DND-41 (cell line): Measurements from ENCODE around the gene PYGL.

Experiments used
- ATAC-seq: fragments of 200-7000 bp; cut with Tn5 transposase; 3 replicates; pipeline ENCODE4 v1.9.1; 2021; ENCODE audit warnings: low read depth; ENCODE audit not compliant: insufficient read depth
- DNase-seq: peaks from one replicate; pipeline ENCODE4 v3.0.0-alpha.2; 2020
- H2AFZ ChIP-seq: 2 replicates; pipeline ENCODE4 v1.6.0; 2012; ENCODE audit warnings: low read depth, low read length
- H3K27ac ChIP-seq: 2 replicates; pipeline ENCODE4 v1.5.1; 2012; ENCODE audit warnings: low read length, inconsistent platforms
- H3K27me3 ChIP-seq: fragments of 200-600 bp; sonication (generic); 2 replicates; pipeline ENCODE4 v1.6.0; 2012; ENCODE audit warnings: low read length, mild to moderate bottlenecking, inconsistent platforms; ENCODE audit not compliant: insufficient read depth, poor library complexity
- H3K36me3 ChIP-seq: 2 replicates; pipeline ENCODE4 v1.5.1; 2012; ENCODE audit warnings: low read length, inconsistent platforms; ENCODE audit not compliant: insufficient read depth
- H3K4me1 ChIP-seq: 2 replicates; pipeline ENCODE4 v1.5.1; 2012; ENCODE audit warnings: mild to moderate bottlenecking, low read length; ENCODE audit not compliant: insufficient read depth
- H3K4me2 ChIP-seq: 2 replicates; pipeline ENCODE4 v1.6.0; 2012; ENCODE audit warnings: mild to moderate bottlenecking, moderate library complexity, low read length, inconsistent platforms; ENCODE audit not compliant: insufficient read depth
- H3K4me3 ChIP-seq, 2 experiments: fragments of 200-600 bp in 1 of 2; shearing (Covaris generic) in 1 of 2; 2 replicates each; pipeline ENCODE4 v1.5.1; 2012 to 2016; ENCODE audit warnings: inconsistent platforms in 2 of 2, low read length in 2 of 2, mild to moderate bottlenecking in 2 of 2, low read depth in 1 of 2, moderate library complexity in 1 of 2
- H3K79me2 ChIP-seq: 2 replicates; pipeline ENCODE4 v1.6.0; 2012; ENCODE audit warnings: low read length, inconsistent platforms; ENCODE audit not compliant: insufficient read depth
- H3K9ac ChIP-seq: 2 replicates; pipeline ENCODE4 v1.6.0; 2012; ENCODE audit warnings: low read depth, mild to moderate bottlenecking, inconsistent platforms, low read length, moderate library complexity
- H3K9me3 ChIP-seq: 2 replicates; pipeline ENCODE4 v1.5.1; 2012; ENCODE audit warnings: low read length, moderate library complexity, mild to moderate bottlenecking, inconsistent platforms; ENCODE audit not compliant: insufficient read depth, severe bottlenecking
- H4K20me1 ChIP-seq: 2 replicates; pipeline ENCODE4 v1.6.0; 2012; ENCODE audit warnings: low read length; ENCODE audit not compliant: insufficient read depth
- CTCF ChIP-seq: IDR thresholded peaks from 2 replicates; pipeline ENCODE4 v1.5.1; 2012; ENCODE audit warnings: borderline replicate concordance, low read length, moderate library complexity, mild to moderate bottlenecking; ENCODE audit not compliant: poor library complexity, severe bottlenecking; ENCODE audit errors: extremely low read depth
- EZH2 ChIP-seq: IDR thresholded peaks from 3 replicates; pipeline ENCODE4 v1.6.1; 2012; ENCODE audit warnings: borderline replicate concordance, low read depth, mild to moderate bottlenecking, moderate library complexity, low read length, inconsistent platforms; ENCODE audit not compliant: severe bottlenecking

The PYGL gene

DNA sequence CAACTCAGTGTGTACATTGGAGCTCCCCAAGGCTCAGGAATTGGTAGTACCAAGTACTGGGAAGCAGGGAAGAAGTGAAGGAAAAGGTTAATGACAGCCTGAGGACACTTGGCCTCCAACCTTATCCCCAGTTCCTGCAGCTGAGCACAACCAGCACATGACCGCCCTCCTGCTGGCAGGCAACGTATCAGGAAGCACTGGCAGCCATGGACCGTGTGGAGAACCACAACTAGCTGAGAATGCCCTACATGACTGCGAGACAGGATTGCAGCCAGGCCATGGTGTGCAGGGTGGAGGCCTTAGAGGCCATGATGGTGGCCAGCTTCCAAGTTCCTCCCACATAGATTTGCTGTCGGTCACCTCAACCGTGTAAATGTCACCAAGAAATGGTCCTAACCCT lies 26.8 kb downstream of the PYGL start:
- Histone ChIP-seq H3K36me3 (no peaks in the 10 kb centered on the region), H4K20me1 (no peaks in the 10 kb centered on the region), H3K9ac (no peak overlapping the region), H3K4me1 (no peaks in the 10 kb centered on the region), H3K4me2 (no peak overlapping the region), H3K9me3 (no peaks in the 10 kb centered on the region), H3K27me3 (no peaks in the 10 kb centered on the region), H3K79me2 (no peaks in the 10 kb centered on the region), H3K27ac (no peak overlapping the region), H3K4me3 (no peak overlapping the region), H2AFZ (no peak overlapping the region)
- TF ChIP-seq CTCF (no peak), EZH2 (no peak)
- ATAC-seq = no peak
- DNase-seq = no peak

- H3K36me3 ChIP-seq = no peaks in the 10 kb centered on the region
- H3K4me2 ChIP-seq = no peak overlapping the region
- H3K27ac ChIP-seq = no peak overlapping the region
Observed at GRCh38 chr14:50910495-50911420, 33.5 kb downstream of the PYGL start.

GRCh38 chr14:50906326-50907065 lies 37.8 kb downstream of the PYGL start:
- Histone ChIP-seq H3K4me3 (no peak overlapping the region), H3K27ac (no peak overlapping the region), H3K4me2 (no peak overlapping the region), H2AFZ (no peak overlapping the region), H3K36me3 (no peaks in the 10 kb centered on the region), H3K79me2 (no peaks in the 10 kb centered on the region), H3K4me1 (no peaks in the 10 kb centered on the region), H3K9me3 (no peaks in the 10 kb centered on the region), H3K27me3 (no peaks in the 10 kb centered on the region), H3K9ac (no peak overlapping the region), H4K20me1 (no peaks in the 10 kb centered on the region)
- no peak for TF ChIP-seq CTCF
- DNase-seq = no peak
- no peak for ATAC-seq

More at GRCh38 chr14:50910495-50911420, 33.5 kb downstream of the PYGL start:
- H3K4me1 ChIP-seq = no peaks in the 10 kb centered on the region
- no peak overlapping the region for H3K9ac ChIP-seq
- ATAC-seq (no peak), DNase-seq (no peak)
- no peak overlapping the region for H2AFZ ChIP-seq
- no peaks in the 10 kb centered on the region for H3K79me2 ChIP-seq
- H3K4me3 ChIP-seq = no peak overlapping the region
- no peaks in the 10 kb centered on the region for H3K27me3 ChIP-seq
- no peak for TF ChIP-seq CTCF
- TF ChIP-seq EZH2 = no peak
- no peaks in the 10 kb centered on the region for H4K20me1 ChIP-seq
- H3K9me3 ChIP-seq = no peaks in the 10 kb centered on the region
